Mesenchymal stem cell (in vitro differentiated cells and primary cell): ENCODE measurements around the gene CEMIP2.

Source experiments
- DNase-seq: peaks from one replicate; pipeline ENCODE4 v3.0.0-alpha.2; 2013
- H2AFZ ChIP-seq: one replicate; pipeline ENCODE4 v1.6.1; 2013; ENCODE audit warnings: low read depth, mild to moderate bottlenecking, control low read depth, inconsistent platforms, low read length, moderate library complexity
- H2AK5ac ChIP-seq: 2 replicates; pipeline ENCODE4 v1.6.1; 2013; ENCODE audit warnings: low read length, moderate library complexity, mild to moderate bottlenecking, inconsistent platforms; ENCODE audit not compliant: severe bottlenecking
- H2BK120ac ChIP-seq: one replicate; pipeline ENCODE4 v1.6.1; 2013; ENCODE audit warnings: low read depth, mild to moderate bottlenecking, inconsistent platforms, low read length, moderate library complexity
- H2BK12ac ChIP-seq, 2 experiments: one replicate each; pipeline ENCODE4 v1.6.1; 2013; ENCODE audit warnings: inconsistent platforms in 2 of 2, low read length in 2 of 2, mild to moderate bottlenecking in 2 of 2, moderate library complexity in 2 of 2, control low read depth in 1 of 2
- H2BK15ac ChIP-seq: one replicate; pipeline ENCODE4 v1.6.1; 2013; ENCODE audit warnings: mild to moderate bottlenecking, low read depth, inconsistent platforms; ENCODE audit not compliant: poor library complexity, severe bottlenecking
- H2BK5ac ChIP-seq: 2 replicates; pipeline ENCODE4 v1.6.1; 2013; ENCODE audit warnings: low read depth, mild to moderate bottlenecking, low read length, control low read depth, inconsistent platforms; ENCODE audit not compliant: poor library complexity, severe bottlenecking
- H3K14ac ChIP-seq, 2 experiments: one replicate each; pipeline ENCODE4 v1.6.1; 2013; ENCODE audit warnings: inconsistent platforms in 2 of 2, low read length in 2 of 2, control low read depth in 1 of 2, mild to moderate bottlenecking in 1 of 2, moderate library complexity in 1 of 2
- H3K18ac ChIP-seq, 2 experiments: one replicate each; pipeline ENCODE4 v1.6.1; 2013; ENCODE audit warnings: inconsistent platforms in 2 of 2, low read length in 2 of 2, control low read depth in 1 of 2, low read depth in 1 of 2, mild to moderate bottlenecking in 1 of 2
- H3K23ac ChIP-seq, 2 experiments: one replicate each; pipeline ENCODE4 v1.6.1; 2013; ENCODE audit warnings: inconsistent platforms in 2 of 2, low read length in 2 of 2, mild to moderate bottlenecking in 2 of 2, moderate library complexity in 2 of 2, control low read depth in 1 of 2
- H3K27ac ChIP-seq: 2 replicates; pipeline ENCODE4 v1.5.1; 2013; ENCODE audit warnings: mild to moderate bottlenecking, moderate library complexity, low read length, control low read depth, inconsistent platforms; ENCODE audit not compliant: poor library complexity, severe bottlenecking
- H3K27me3 ChIP-seq, 2 experiments: 2 replicates each; pipeline versions ENCODE4 v1.6.1 to v1.7.0; 2013; ENCODE audit warnings: low read length in 2 of 2, mild to moderate bottlenecking in 2 of 2, moderate library complexity in 2 of 2, control low read depth in 1 of 2, inconsistent platforms in 1 of 2; ENCODE audit not compliant: control insufficient read depth in 1 of 2, insufficient read depth in 1 of 2
- H3K36me3 ChIP-seq, 2 experiments: 2 replicates each; pipeline versions ENCODE4 v1.6.1 to v1.7.0; 2013; ENCODE audit warnings: low read length in 2 of 2, control low read depth in 1 of 2, inconsistent platforms in 1 of 2, low read depth in 1 of 2, mild to moderate bottlenecking in 1 of 2; ENCODE audit not compliant: insufficient read depth in 2 of 2, control insufficient read depth in 1 of 2
- H3K4ac ChIP-seq, 2 experiments: one replicate each; pipeline ENCODE4 v1.6.1; 2013; ENCODE audit warnings: inconsistent platforms in 2 of 2, low read length in 2 of 2, mild to moderate bottlenecking in 2 of 2, moderate library complexity in 2 of 2, control low read depth in 1 of 2, low read depth in 1 of 2
- H3K4me1 ChIP-seq: 2 replicates; pipeline ENCODE4 v1.6.1; 2013; ENCODE audit warnings: low read depth, low read length, control low read depth; ENCODE audit not compliant: control insufficient read depth, insufficient read depth
- H3K4me2 ChIP-seq: 2 replicates; pipeline ENCODE4 v1.6.1; 2013; ENCODE audit warnings: low read length, mild to moderate bottlenecking, inconsistent platforms; ENCODE audit not compliant: poor library complexity, severe bottlenecking
- H3K4me3 ChIP-seq, 2 experiments: 2 replicates each; pipeline versions ENCODE4 v1.5.1 to v1.7.0; 2013; ENCODE audit warnings: low read length in 2 of 2, mild to moderate bottlenecking in 2 of 2, control low read depth in 1 of 2, low read depth in 1 of 2; ENCODE audit not compliant: insufficient read depth in 1 of 2
- H3K79me1 ChIP-seq: replicated peaks from 2 replicates; pipeline ENCODE4 v1.6.1; 2013; ENCODE audit warnings: mild to moderate bottlenecking, control low read depth, low read length, inconsistent platforms; ENCODE audit not compliant: poor library complexity, severe bottlenecking
- H3K9ac ChIP-seq: 2 replicates; pipeline ENCODE4 v1.7.0; 2013; ENCODE audit warnings: mild to moderate bottlenecking, low read length, moderate library complexity
- H3K9me3 ChIP-seq: 2 replicates; pipeline ENCODE4 v1.7.0; 2013; ENCODE audit warnings: mild to moderate bottlenecking, low read length; ENCODE audit not compliant: control insufficient read depth
- H4K8ac ChIP-seq: one replicate; pipeline ENCODE4 v1.6.1; 2013; ENCODE audit warnings: inconsistent platforms, mild to moderate bottlenecking, low read length, moderate library complexity
- H4K91ac ChIP-seq: one replicate; pipeline ENCODE4 v1.6.1; 2013; ENCODE audit warnings: mild to moderate bottlenecking, low read length, inconsistent platforms
- WGBS: methylation state at CpG from one replicate; pipeline ENCODE4 v1.1.7; 2013; ENCODE audit warnings: mixed read lengths; 5-methylcytosine and 5-hydroxymethylcytosine counted together

Gene CEMIP2

GRCh38 chr9:71703172-71703872, 65.0 kb downstream of the CEMIP2 start:
- no peak overlapping the region for H3K14ac ChIP-seq
- DNase-seq = no peak
- H2BK12ac ChIP-seq = no peak overlapping the region
- H3K4me2 ChIP-seq = no peak overlapping the region
- H3K18ac ChIP-seq = no peak overlapping the region
- H2BK15ac ChIP-seq = no peak overlapping the region
- H4K91ac ChIP-seq = no peak overlapping the region
- H2AK5ac ChIP-seq = no peak overlapping the region
- no peak overlapping the region for H2BK5ac ChIP-seq
- H3K9ac ChIP-seq = no peak overlapping the region
- H2AFZ ChIP-seq = no peak overlapping the region
- H3K4me1 ChIP-seq = no peaks in the 10 kb centered on the region
- no peak overlapping the region for H3K4ac ChIP-seq
- 97% methylated on average over 6 of the region's 6 CpGs for WGBS
- H3K4me3 ChIP-seq = no peak overlapping the region
- no peaks in the 10 kb centered on the region for H3K9me3 ChIP-seq
- peaks cover 25% of the 10 kb centered on the region for H3K79me1 ChIP-seq
- H3K36me3 ChIP-seq = peaks cover 18 to 60% of the 10 kb centered on the region in 2 experiments
- no peak overlapping the region for H4K8ac ChIP-seq
- no peak overlapping the region for H3K23ac ChIP-seq
- H2BK120ac ChIP-seq = no peak overlapping the region
- no peak overlapping the region for H3K27ac ChIP-seq
- H3K27me3 ChIP-seq = no peaks in the 10 kb centered on the region

- no peak overlapping the region for H4K8ac ChIP-seq
Observed at GRCh38 chr9:71697882-71698281, 70.4 kb downstream of the CEMIP2 start.

GRCh38 chr9:71694332-71694731, 74.0 kb downstream of the CEMIP2 start:
- no peak for DNase-seq
- Histone ChIP-seq H4K91ac (no peak overlapping the region), H3K18ac (no peak overlapping the region), H4K8ac (no peak overlapping the region), H3K4me3 (no peak overlapping the region), H2BK5ac (no peak overlapping the region), H3K4me2 (no peak overlapping the region), H2AFZ (no peak overlapping the region), H2BK120ac (no peak overlapping the region), H2BK15ac (no peak overlapping the region), H3K9ac (no peak overlapping the region), H2BK12ac (no peak overlapping the region), H3K4ac (no peak overlapping the region), H3K14ac (no peak overlapping the region), H3K4me1 (peaks cover 5% of the 10 kb centered on the region), H3K23ac (no peak overlapping the region), H3K27me3 (no peaks in the 10 kb centered on the region), H2AK5ac (no peak overlapping the region), H3K27ac (no peak overlapping the region), H3K9me3 (no peaks in the 10 kb centered on the region), H3K36me3 (peaks cover 32 to 61% of the 10 kb centered on the region in 2 experiments), H3K79me1 (peaks cover 15% of the 10 kb centered on the region)
- WGBS = 95% methylated on average over 4 of the region's 4 CpGs

More at GRCh38 chr9:71697882-71698281, 70.4 kb downstream of the CEMIP2 start:
- 96% methylated on average over 4 of the region's 4 CpGs for WGBS
- Histone ChIP-seq H2AFZ (no peak overlapping the region), H3K9ac (no peak overlapping the region), H3K14ac (no peak overlapping the region), H3K18ac (no peak overlapping the region), H3K4me3 (no peak overlapping the region), H3K4me1 (no peaks in the 10 kb centered on the region), H2BK12ac (no peak overlapping the region), H2BK5ac (no peak overlapping the region), H2AK5ac (no peak overlapping the region), H3K27me3 (no peaks in the 10 kb centered on the region), H2BK120ac (no peak overlapping the region), H2BK15ac (no peak overlapping the region), H3K4ac (no peak overlapping the region), H3K79me1 (peaks cover 22% of the 10 kb centered on the region), H4K91ac (no peak overlapping the region), H3K23ac (no peak overlapping the region), H3K36me3 (peaks cover 26 to 70% of the 10 kb centered on the region in 2 experiments), H3K4me2 (no peak overlapping the region), H3K27ac (no peak overlapping the region), H3K9me3 (no peaks in the 10 kb centered on the region)
- no peak for DNase-seq

GRCh38 chr9:71693607-71694006, 74.7 kb downstream of the CEMIP2 start:
- H3K4me3 ChIP-seq = no peak overlapping the region
- H2AK5ac ChIP-seq = no peak overlapping the region
- H3K23ac ChIP-seq = no peak overlapping the region
- H3K4ac ChIP-seq = no peak overlapping the region
- H3K9ac ChIP-seq = no peak overlapping the region
- peaks cover 5% of the 10 kb centered on the region for H3K4me1 ChIP-seq
- no peak overlapping the region for H4K8ac ChIP-seq
- no peaks in the 10 kb centered on the region for H3K9me3 ChIP-seq
- H2BK5ac ChIP-seq = no peak overlapping the region
- no peak for DNase-seq
- no peak overlapping the region for H2BK15ac ChIP-seq
- H3K27me3 ChIP-seq = no peaks in the 10 kb centered on the region
- H2AFZ ChIP-seq = no peak overlapping the region
- H3K18ac ChIP-seq = no peak overlapping the region
- no peak overlapping the region for H2BK12ac ChIP-seq
- H2BK120ac ChIP-seq = no peak overlapping the region
- H3K4me2 ChIP-seq = no peak overlapping the region
- H4K91ac ChIP-seq = no peak overlapping the region
- H3K36me3 ChIP-seq = peaks cover 34 to 61% of the 10 kb centered on the region in 2 experiments
- H3K79me1 ChIP-seq = peaks cover 19% of the 10 kb centered on the region
- 96% methylated on average over 3 of the region's 3 CpGs for WGBS
- H3K27ac ChIP-seq = no peak overlapping the region
- no peak overlapping the region for H3K14ac ChIP-seq
